CD4-positive, alpha-beta T cell treated with Interleukin-2 at 100 ng/mL for 4 hours (primary cell): ENCODE data around the gene SFT2D1.
"Not testable (repeated sequence)": the region's sequence is repeated elsewhere in the genome, so short reads cannot be mapped to it uniquely, and the experiment has no call there.

Experiments
- DNase-seq: peaks from one replicate; pipeline ENCODE4 v3.0.0-alpha.2; 2020; ENCODE audit warnings: low spot score

Gene SFT2D1

DNA sequence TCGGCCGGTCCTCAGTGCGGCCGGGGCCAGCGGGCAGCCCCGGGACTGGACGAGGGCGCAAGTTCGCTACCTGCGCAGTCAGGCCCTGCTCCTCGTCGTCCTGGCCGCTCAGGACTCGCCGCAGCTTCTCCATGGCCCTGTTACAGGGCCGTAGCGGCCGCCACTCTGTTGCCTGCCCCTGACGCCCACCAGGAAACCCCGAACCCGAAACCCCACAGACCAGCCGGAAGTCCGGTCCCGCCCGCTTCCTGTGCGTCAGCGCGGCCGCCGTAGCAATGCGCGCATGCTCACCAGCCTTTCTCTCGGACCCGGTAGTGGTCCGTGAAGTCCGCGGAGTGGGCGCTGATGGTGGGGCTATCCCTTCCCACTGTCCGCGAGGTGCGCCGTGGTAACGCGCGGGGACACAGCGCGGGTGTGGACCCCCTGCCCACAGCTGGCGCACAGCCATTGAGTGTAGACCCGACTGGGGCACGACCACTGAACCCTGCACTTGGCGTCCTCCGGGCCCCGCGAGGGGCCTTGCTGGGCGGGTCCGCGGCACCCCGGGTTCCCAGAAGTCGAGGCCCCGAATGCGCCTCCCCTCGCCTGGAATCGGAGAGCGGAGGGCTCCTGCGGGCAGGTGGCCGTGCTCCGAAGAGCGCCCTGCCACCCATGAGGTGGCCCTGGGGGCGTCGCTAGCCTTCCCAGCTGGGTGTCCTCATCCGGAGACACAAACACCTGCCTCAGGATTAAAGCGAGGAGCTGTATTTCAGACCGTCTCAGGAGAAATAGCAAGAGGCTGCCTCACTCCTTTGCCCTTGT lies at the start of gene SFT2D1:
Gene SFT2D1, minus strand, starts transcription at position 197 of the 801 bp plus-strand sequence. Its CDS starts 64 bp downstream, at position 133.
- DNase-seq, result peak; percentile 72

DNA sequence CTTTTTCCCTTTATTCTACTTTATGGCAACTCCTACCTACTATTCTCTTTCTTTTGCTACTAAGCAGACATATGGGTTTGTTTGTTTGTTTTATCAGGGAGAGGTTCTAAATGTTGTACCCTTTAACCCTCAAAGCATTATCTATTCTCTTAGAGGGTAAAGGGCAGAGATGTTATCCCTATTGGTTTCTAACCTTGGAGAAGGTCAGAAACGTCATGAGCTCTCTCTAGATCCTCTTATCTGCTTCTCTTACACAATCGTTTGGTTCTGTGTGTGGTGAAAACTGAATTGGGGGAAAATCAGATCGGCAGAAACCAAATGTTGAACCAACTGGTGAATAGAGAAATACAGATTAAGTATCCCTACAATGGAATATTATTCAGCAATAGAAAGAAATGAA lies 46.8 kb upstream of the SFT2D1 start:
- no peak for DNase-seq

DNA sequence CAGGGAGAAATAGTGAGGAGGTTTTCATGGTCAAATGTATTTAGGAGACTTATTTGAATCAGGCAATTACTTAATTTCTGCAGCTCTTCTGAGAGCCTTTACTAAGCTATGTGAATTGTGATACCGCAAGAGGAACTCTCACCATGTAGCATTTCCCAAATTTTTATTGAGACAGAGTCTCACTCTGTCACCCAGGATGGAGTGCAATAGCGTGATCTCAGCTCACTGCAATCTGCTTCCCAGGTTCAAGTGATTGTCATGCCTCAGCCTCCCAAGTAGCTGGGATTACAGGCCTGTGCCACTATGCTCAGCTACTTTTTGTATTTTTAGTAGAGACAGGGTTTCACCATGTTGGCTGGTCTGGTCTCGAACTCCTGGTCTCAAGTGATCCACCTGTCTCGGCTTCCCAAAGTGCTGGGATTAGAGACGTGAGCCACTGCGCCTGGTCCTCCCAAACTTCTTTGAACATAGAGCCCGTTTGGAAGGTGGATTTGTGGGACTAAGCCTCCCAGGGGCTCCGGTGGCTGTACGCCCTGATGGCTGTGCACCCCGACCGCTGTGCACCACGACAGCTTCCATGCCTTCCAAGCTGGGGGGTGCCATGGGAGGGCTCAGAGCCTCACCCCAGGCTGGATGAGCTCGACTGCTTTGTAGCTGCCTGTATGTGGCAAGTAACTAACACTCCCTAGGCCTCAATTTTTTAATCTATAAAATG lies 46.1 kb upstream of the SFT2D1 start:
- DNase-seq, result no peak

- no peak for DNase-seq
Measured at GRCh38 chr6:166387642-166388289, 45.4 kb upstream of the SFT2D1 start.

- not testable (repeated sequence) for DNase-seq
Measured at GRCh38 chr6:166387098-166387497, 44.8 kb upstream of the SFT2D1 start.

- no peak for DNase-seq
Measured at GRCh38 chr6:166386111-166386510, 43.8 kb upstream of the SFT2D1 start.

GRCh38 chr6:166383802-166384363 lies 41.5 kb upstream of the SFT2D1 start:
- peak; percentile 32 for DNase-seq

DNA sequence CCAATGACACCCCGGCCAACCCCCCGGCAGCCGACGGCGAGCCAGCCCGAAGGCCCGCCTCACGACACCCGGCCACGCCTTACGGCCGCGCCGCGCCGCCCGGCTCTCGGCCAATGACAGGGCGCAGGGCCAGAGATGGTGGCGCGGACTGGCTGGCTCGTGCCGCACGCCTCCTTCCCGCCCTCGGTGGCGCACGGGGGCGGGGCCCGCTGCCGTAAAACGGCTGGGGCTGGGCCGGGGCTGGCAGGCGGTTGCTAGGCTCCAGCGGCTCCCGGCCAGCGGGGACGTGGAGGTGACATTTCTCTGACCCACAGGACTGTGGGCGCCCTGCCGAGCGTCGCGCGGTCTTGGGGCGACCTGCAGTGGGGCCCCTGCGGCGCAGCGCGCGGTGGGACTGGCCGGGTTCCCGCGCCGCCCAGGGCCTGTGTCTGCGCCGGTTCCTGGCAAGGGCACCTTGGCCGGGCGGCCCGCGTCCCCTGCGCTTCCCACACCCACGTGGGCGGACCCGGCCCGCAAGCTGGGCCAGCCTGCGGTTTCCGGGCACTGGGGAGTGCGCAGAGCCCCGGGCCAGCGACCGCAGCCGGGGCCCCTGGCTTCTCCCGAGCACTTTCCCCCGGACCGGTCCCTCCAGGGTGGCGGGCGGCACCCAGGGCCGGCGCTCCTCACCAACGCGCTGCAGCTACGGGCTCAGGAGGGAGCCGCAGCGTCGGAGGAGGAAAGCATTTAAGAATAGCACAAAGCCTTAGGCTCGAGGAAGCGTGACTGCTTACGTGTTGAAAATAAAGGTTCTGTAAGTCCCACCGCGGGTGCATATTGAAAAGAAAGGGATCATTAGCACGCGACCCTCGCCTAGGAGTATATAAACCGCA lies 40.8 kb upstream of the SFT2D1 start, which contains the start of gene MPC1:
Gene MPC1, minus strand, starts transcription at position 8 of the 869 bp plus-strand sequence. CDS start 64 bp downstream, outside the sequence.
- DNase-seq, result peak; percentile 94

- DNase-seq, result no peak
Measured at GRCh38 chr6:166382500-166382932, 40.2 kb upstream of the SFT2D1 start.

- DNase-seq, result peak; percentile 61
Measured at GRCh38 chr6:166381733-166382499, 39.6 kb upstream of the SFT2D1 start.

GRCh38 chr6:166381381-166381732 lies 39.0 kb upstream of the SFT2D1 start:
- DNase-seq, result no peak

DNA sequence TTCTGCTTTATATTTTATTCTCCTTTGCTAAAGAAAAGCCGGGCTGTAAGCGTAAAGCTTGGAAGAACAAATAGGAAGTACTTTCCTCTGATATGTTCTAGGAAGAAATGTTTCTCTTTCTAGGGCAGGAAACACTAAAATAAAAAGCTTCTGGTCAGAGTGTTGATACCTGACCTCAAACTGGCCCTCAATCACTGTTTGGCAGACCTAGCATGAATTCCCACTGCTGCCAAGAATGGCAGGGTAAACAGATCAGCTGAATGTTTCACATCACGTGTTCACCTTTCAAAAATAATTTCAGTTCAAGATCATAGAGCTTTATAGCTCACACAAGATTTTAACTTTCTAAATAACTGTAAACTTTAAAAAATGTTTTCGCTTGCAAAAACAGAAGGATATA lies 37.5 kb upstream of the SFT2D1 start:
- no peak for DNase-seq

DNA sequence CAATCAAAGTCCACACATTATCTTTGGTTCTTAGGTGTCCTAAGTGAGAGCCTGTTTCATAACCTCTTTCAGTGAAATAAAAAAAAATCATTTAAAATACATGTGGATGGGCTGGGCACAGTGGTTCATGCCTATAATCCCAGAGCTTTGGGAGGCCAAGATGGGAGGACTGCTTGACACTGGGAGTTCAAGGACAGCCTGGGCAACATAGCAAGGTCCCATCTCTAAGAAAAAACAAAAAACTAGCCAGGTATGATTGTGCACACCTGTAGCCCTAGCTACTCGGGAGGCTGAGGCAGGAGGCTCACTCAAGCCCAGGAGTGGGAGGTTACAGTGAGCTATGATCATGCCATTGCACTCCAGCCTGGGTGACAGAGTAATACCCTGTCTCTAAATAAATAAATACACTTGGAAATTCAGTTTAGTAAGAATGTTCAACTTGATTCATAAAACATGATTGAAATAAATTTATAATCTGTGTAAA lies 36.8 kb upstream of the SFT2D1 start:
- no peak for DNase-seq

DNA sequence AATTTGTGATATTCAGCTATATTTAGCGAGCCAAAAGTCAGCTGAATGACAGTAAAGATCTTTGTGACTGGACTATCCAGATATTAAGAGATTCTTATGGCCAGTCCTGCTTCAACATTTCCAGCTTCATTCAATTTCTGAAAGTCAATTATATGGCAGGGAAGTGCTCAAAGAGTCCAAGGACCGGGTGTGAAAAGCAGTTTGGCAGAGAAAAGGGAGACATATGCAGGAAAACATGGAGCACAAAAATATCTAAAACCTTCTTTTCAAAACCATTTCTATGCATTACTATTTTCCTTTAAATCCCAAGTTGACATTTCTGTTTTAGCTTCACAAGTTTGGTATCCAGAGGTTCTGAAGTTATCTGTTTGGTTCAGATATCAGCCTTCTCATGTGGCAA lies 35.4 kb upstream of the SFT2D1 start:
- no peak for DNase-seq

DNA sequence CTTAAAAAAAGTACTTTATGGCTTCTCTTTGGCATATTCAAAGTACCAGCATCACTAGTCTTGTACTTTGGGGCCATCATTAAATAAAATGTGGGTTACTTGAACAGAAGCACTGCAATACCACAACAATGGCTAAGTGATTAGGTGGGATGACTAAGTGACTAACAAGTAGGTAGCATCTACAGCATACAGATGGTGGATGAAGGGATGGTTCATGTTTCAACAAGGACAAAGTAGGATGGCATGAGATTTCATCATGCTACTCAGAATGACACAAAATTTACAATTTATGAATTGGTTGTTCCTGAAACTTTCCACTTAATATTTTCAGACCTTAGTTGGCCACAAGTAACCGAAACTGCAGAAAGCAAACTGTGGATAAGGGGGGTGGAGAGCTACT lies 32.7 kb upstream of the SFT2D1 start:
- DNase-seq, result no peak

DNA sequence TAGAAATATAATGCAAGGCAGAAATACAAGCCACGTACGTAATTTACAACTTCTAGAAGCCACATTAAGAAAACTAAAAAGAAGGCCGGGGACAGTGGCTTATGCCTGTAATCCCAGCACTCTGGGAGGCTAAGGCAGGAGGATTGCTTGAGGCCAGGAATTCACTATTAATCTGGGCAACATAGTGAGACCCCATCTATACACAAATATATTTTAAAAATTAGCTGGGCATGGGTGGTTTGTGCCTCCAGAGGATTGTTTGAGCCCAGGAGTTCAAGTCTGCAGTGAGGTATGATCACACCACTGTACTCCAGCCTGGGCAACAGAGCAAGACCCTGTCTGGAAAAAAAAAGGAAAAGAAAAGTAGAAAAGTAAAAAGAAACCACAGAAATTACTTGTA lies 28.1 kb upstream of the SFT2D1 start:
- no peak for DNase-seq

GRCh38 chr6:166369782-166370181 lies 27.4 kb upstream of the SFT2D1 start:
- DNase-seq, result no peak

DNA sequence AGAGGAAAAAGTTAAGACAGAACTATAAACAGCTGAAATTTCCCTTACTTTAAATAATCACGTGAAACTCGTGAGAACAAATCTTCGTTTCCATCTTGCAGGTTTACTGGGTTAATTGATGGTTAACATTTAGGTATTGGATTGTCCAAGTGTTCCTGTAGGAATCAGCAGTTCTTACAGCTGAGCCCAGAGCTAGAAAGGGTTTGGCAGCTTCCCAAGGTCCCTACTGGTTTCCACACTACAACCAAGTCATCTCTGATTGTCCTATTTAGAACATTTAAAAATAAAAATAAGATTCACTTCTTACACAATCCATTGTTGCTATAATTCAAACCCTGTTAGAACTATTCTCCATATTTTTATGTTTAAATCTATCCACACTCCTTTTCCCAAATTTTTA lies 24.6 kb upstream of the SFT2D1 start:
- no peak for DNase-seq

DNA sequence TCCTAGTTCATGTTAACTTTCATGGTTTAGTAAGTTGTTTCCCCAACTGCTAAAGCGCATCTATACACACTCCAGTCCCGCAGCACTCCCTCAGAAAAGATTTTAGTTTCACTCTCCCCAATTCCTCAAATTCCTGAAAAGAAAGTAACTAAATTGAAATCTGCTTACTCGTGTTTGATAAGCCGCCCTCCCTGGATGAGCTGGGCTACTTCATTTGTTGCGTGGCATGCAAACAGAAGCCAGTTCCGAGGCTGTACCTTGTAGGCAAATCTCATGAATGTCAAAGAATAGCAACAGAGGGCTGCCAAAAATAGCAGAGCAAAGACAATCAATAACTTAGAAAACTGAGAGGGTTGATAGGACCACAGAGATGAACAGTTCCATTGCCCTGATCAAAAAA lies 23.5 kb upstream of the SFT2D1 start:
- no peak for DNase-seq

DNA sequence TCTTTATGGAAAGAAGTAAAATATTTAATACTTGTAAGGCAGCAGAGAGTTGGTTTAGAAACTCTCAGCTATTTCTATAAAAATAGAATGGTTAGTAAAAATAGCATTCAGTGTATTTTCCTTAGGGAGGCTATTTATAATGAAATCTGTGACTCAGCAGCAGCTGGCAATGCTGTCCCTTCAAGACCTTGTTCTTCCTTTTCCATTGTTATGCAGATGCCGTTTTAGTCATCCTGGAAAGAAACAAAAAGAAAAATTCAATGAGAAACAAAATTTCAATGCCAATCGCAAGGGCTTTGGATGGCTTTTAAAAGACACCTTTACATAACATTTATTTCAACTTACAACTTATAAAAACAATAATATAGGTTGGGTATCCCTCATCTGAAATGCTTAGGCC lies 22.9 kb upstream of the SFT2D1 start:
- DNase-seq, result no peak

DNA sequence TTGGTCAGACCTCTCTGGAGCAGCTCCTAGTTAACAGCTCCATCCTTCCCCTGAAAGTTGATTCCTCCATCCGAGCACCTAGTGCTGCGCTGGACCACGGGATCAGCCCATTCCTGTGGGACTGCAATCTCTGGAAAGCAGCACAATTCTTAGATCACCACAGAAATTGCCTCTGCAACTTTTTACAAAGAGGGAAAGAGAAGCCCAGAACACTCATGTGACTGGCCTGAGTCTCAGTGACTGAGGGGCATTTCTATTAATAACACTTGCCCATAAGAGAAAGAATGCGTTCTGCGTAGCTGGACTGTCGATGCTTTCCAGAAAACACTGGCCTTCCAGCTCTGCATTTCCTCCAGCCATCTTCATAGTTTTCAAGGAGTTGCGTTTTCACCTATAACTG lies 22.1 kb upstream of the SFT2D1 start:
- DNase-seq, result no peak
